ENCODE measurements around the gene MYO16. TPM values are rescaled to one million over a fixed set of nuclear protein-coding genes. Genes with fewer than 3 reads are reported as not detected.

Gene MYO16
- total RNA-seq, 1 donor from 2014 or later = 0.49 TPM

- intact Hi-C loops (cut with DNase I) = loop anchor here (5.0 kb wide), 1 partner anchor 636 kb away; no protein-coding TSS in a partner anchor
- no peak overlapping the region for H3K27ac ChIP-seq
Observed at GRCh38 chr13:109146393-109146792, 517.0 kb downstream of the MYO16 start.

GRCh38 chr13:109146912-109147647, 517.7 kb downstream of the MYO16 start:
- H3K4me3 ChIP-seq = no peak overlapping the region
- no peaks in the 10 kb centered on the region for H3K36me3 ChIP-seq
- H3K27ac ChIP-seq = no peak overlapping the region
- H3K27me3 ChIP-seq = no peaks in the 10 kb centered on the region
- no peak for TF ChIP-seq POLR2A (IDR thresholded peaks at IDR 0.05)
- TF ChIP-seq POLR2AphosphoS5 (IDR thresholded peaks at IDR 0.05; ENCODE audit: insufficient read depth in 1 of 2, low read depth in 1 of 2) = no peak
- TF ChIP-seq CTCF (IDR thresholded peaks at IDR 0.05) = no peak
- H3K9me3 ChIP-seq = no peaks in the 10 kb centered on the region
- intact Hi-C loops (cut with DNase I) = loop anchor here (5.0 kb wide), 1 partner anchor 635 kb away; no protein-coding TSS in a partner anchor
- no peaks in the 10 kb centered on the region for H3K4me1 ChIP-seq
- DNase-seq (ENCODE audit: extremely low spot score in 2 of 2) = no peak

More at GRCh38 chr13:109146393-109146792, 517.0 kb downstream of the MYO16 start:
- no peak for DNase-seq (ENCODE audit: extremely low spot score in 2 of 2)
- Histone ChIP-seq H3K27me3 (no peaks in the 10 kb centered on the region), H3K36me3 (no peaks in the 10 kb centered on the region), H3K4me1 (no peaks in the 10 kb centered on the region), H3K4me3 (no peak overlapping the region), H3K9me3 (no peaks in the 10 kb centered on the region)
- TF ChIP-seq POLR2A (IDR thresholded peaks at IDR 0.05) = no peak
- TF ChIP-seq CTCF (IDR thresholded peaks at IDR 0.05) = no peak
- TF ChIP-seq POLR2AphosphoS5 (IDR thresholded peaks at IDR 0.05; ENCODE audit: insufficient read depth in 1 of 2, low read depth in 1 of 2) = no peak

- Histone ChIP-seq H3K4me1 (no peaks in the 10 kb centered on the region), H3K9me3 (no peaks in the 10 kb centered on the region), H3K27ac (no peak overlapping the region), H3K27me3 (no peaks in the 10 kb centered on the region), H3K4me3 (no peak overlapping the region), H3K36me3 (no peaks in the 10 kb centered on the region)
- TF ChIP-seq CTCF (IDR thresholded peaks at IDR 0.05) (no peak), POLR2AphosphoS5 (IDR thresholded peaks at IDR 0.05; ENCODE audit: insufficient read depth in 1 of 2, low read depth in 1 of 2) (no peak), POLR2A (IDR thresholded peaks at IDR 0.05) (no peak)
- intact Hi-C loops (cut with DNase I) = loop anchor here (5.0 kb wide), 1 partner anchor 634 kb away; no protein-coding TSS in a partner anchor
- no peak for DNase-seq (ENCODE audit: extremely low spot score in 2 of 2)
Observed at GRCh38 chr13:109148243-109148642, 518.8 kb downstream of the MYO16 start.

GRCh38 chr13:109150696-109151095, 521.3 kb downstream of the MYO16 start:
- Histone ChIP-seq H3K4me1 (peaks cover 9% of the 10 kb centered on the region), H3K27ac (no peak overlapping the region), H3K27me3 (no peaks in the 10 kb centered on the region), H3K4me3 (no peak overlapping the region), H3K36me3 (no peaks in the 10 kb centered on the region), H3K9me3 (no peaks in the 10 kb centered on the region)
- intact Hi-C loops (cut with DNase I) = no loop called here
- no peak for DNase-seq (ENCODE audit: extremely low spot score in 2 of 2)
- no peak for TF ChIP-seq POLR2AphosphoS5 (IDR thresholded peaks at IDR 0.05; ENCODE audit: insufficient read depth in 1 of 2, low read depth in 1 of 2)
- no peak for TF ChIP-seq POLR2A (IDR thresholded peaks at IDR 0.05)
- TF ChIP-seq CTCF (IDR thresholded peaks at IDR 0.05) = no peak

- intact Hi-C loops (cut with DNase I) = no loop called here
- Histone ChIP-seq H3K27ac (no peak overlapping the region), H3K4me1 (peaks cover 11% of the 10 kb centered on the region), H3K9me3 (no peaks in the 10 kb centered on the region), H3K36me3 (no peaks in the 10 kb centered on the region), H3K4me3 (no peak overlapping the region), H3K27me3 (no peaks in the 10 kb centered on the region)
- TF ChIP-seq POLR2AphosphoS5 (IDR thresholded peaks at IDR 0.05; ENCODE audit: insufficient read depth in 1 of 2, low read depth in 1 of 2) (no peak), CTCF (IDR thresholded peaks at IDR 0.05) (no peak), POLR2A (IDR thresholded peaks at IDR 0.05) (no peak)
- no peak for DNase-seq (ENCODE audit: extremely low spot score in 2 of 2)
Observed at GRCh38 chr13:109151255-109151654, 521.8 kb downstream of the MYO16 start.
